ENCODE data around the gene C1QTNF8.
"Not testable (repeated sequence)": the region's sequence is repeated elsewhere in the genome, so short reads cannot be mapped to it uniquely, and the experiment has no call there.

Gene C1QTNF8

GRCh38 chr16:1092685-1093283 is 3.3 kb downstream of the C1QTNF8 start:
- not testable (repeated sequence) for DNase-seq

- DNase-seq: no peak
Measured at GRCh38 chr16:1091992-1092552, 4.0 kb downstream of the C1QTNF8 start.

GRCh38 chr16:1090620-1091587 is 5.1 kb downstream of the C1QTNF8 start:
- DNase-seq: no peak

- no peak for DNase-seq
Measured at GRCh38 chr16:1089822-1090619, 6.0 kb downstream of the C1QTNF8 start.

GRCh38 chr16:1089439-1089821 is 6.6 kb downstream of the C1QTNF8 start:
- no peak for DNase-seq

GRCh38 chr16:1088295-1089170 is 7.5 kb downstream of the C1QTNF8 start:
- DNase-seq: no peak

GRCh38 chr16:1086443-1086842 is 9.6 kb downstream of the C1QTNF8 start:
- DNase-seq: not testable (repeated sequence)

- DNase-seq: no peak
Measured at GRCh38 chr16:1084971-1085370, 11.1 kb downstream of the C1QTNF8 start.

GRCh38 chr16:1082952-1083675 is 12.9 kb downstream of the C1QTNF8 start:
- DNase-seq: no peak

- no peak for DNase-seq
Measured at GRCh38 chr16:1082266-1082951, 13.6 kb downstream of the C1QTNF8 start.

- DNase-seq: no peak
Measured at GRCh38 chr16:1081734-1082265, 14.2 kb downstream of the C1QTNF8 start.

- DNase-seq: no peak
Measured at GRCh38 chr16:1080801-1081733, 15.0 kb downstream of the C1QTNF8 start.

GRCh38 chr16:1079786-1080525 is 16.1 kb downstream of the C1QTNF8 start:
- no peak for DNase-seq

GRCh38 chr16:1079341-1079740 is 16.7 kb downstream of the C1QTNF8 start:
- DNase-seq: no peak

GRCh38 chr16:1078579-1079021 is 17.4 kb downstream of the C1QTNF8 start:
- DNase-seq: no peak

GRCh38 chr16:1077877-1078578 is 18.0 kb downstream of the C1QTNF8 start:
- DNase-seq: no peak

- DNase-seq: no peak
Measured at GRCh38 chr16:1076801-1077576, 19.1 kb downstream of the C1QTNF8 start.

Data from GDM1 (cell line).